Stromal cell of bone marrow (primary cell): ENCODE measurements around the gene ADPRHL1.
A peak's percentile ranks its signal among the peaks of the same experiment; 100 is the strongest.

Experiments
- DNase-seq: peaks from one replicate; pipeline ENCODE4 v3.0.0-alpha.2; 2012; ENCODE audit warnings: low read depth

The ADPRHL1 gene

GRCh38 chr13:113452942-113453901, at the start of gene ADPRHL1:
TSS of gene ADPRHL1 (minus strand) at chr13:113453488. CDS start at chr13:113453437, 51 bp downstream.
- no peak for DNase-seq

GRCh38 chr13:113502686-113503085, 49.4 kb upstream of the ADPRHL1 start:
- no peak for DNase-seq

GRCh38 chr13:113500530-113501265, 47.4 kb upstream of the ADPRHL1 start:
- DNase-seq = no peak

- DNase-seq = no peak
These were observed 46.6 kb upstream of the ADPRHL1 start for GRCh38 chr13:113499936-113500335.

- DNase-seq = no peak
These were observed 45.6 kb upstream of the ADPRHL1 start for GRCh38 chr13:113498905-113499304.

- DNase-seq = no peak
These were observed 43.9 kb upstream of the ADPRHL1 start for GRCh38 chr13:113497217-113497616.

GRCh38 chr13:113495494-113496210, 42.4 kb upstream of the ADPRHL1 start:
- DNase-seq = no peak

GRCh38 chr13:113493315-113493951, 40.1 kb upstream of the ADPRHL1 start:
- DNase-seq = peak; percentile 91

GRCh38 chr13:113491982-113492381, 38.7 kb upstream of the ADPRHL1 start:
- no peak for DNase-seq

- no peak for DNase-seq
These were observed 38.2 kb upstream of the ADPRHL1 start for GRCh38 chr13:113491418-113491883.

GRCh38 chr13:113490496-113491417, 37.5 kb upstream of the ADPRHL1 start, which contains the start of gene DCUN1D2:
TSS of gene DCUN1D2 (minus strand) at chr13:113490711. CDS start at chr13:113490669, 42 bp downstream.
- peak; percentile 95 for DNase-seq

- no peak for DNase-seq
These were observed 36.5 kb upstream of the ADPRHL1 start for GRCh38 chr13:113489549-113490495.

- no peak for DNase-seq
These were observed 35.9 kb upstream of the ADPRHL1 start for GRCh38 chr13:113489171-113489548.

- DNase-seq = no peak
These were observed 35.0 kb upstream of the ADPRHL1 start for GRCh38 chr13:113488283-113488682.

- DNase-seq = no peak
These were observed 33.4 kb upstream of the ADPRHL1 start for GRCh38 chr13:113486698-113487097.

- no peak for DNase-seq
These were observed 32.3 kb upstream of the ADPRHL1 start for GRCh38 chr13:113485545-113485944.

GRCh38 chr13:113483504-113484293, 30.4 kb upstream of the ADPRHL1 start:
- no peak for DNase-seq

- DNase-seq = no peak
These were observed 29.8 kb upstream of the ADPRHL1 start for GRCh38 chr13:113483081-113483480.
